ENCODE measurements around the gene TPST1.
"Not testable (repeated sequence)": the region's sequence is repeated elsewhere in the genome, so short reads cannot be mapped to it uniquely, and the experiment has no call there.

TPST1 gene

GRCh38 chr7:66395128-66395571, 190.0 kb downstream of the TPST1 start:
- H3K36me3 ChIP-seq (ENCODE audit: insufficient read depth, low read length); H3K4me2 ChIP-seq (ENCODE audit: insufficient read depth, low read length); H3K4me1 ChIP-seq (ENCODE audit: insufficient read depth, low read length); H4K20me1 ChIP-seq (ENCODE audit: insufficient read depth, low read length); H3K79me2 ChIP-seq (ENCODE audit: insufficient read depth, low read length); H3K9ac ChIP-seq (ENCODE audit: low read depth, low read length); H3K27me3 ChIP-seq (ENCODE audit: insufficient read depth, low read length, poor library complexity); H3K27ac ChIP-seq (ENCODE audit: low read length); H3K9me3 ChIP-seq (ENCODE audit: insufficient read depth, low read length, severe bottlenecking); DNase-seq; H3K4me3 ChIP-seq (ENCODE audit: low read depth in 1 of 2, low read length in 2 of 2); H2AFZ ChIP-seq (ENCODE audit: low read depth, low read length); ATAC-seq (ENCODE audit: insufficient read depth, low read depth): not testable (repeated sequence)

DNA sequence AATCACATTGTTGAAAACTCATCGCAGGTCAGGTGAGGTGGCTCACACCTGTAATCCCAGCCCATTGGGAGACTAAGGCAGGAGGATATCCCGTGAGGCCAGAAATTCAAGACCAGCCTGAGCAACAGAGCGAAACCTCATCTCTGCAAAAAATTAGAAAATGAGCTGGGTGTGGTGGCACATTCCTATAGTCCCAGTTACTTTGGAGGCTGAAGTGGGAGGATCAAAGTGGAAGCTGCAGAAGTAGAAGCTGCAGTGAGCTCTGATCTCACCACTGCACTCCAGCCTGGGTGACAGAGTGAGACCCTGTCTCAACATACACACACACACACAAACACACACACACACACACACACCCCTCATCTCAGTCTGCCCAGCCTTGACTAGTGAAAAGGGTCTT, 190.9 kb downstream of the TPST1 start:
- not testable (repeated sequence) for H3K27me3 ChIP-seq (ENCODE audit: insufficient read depth, low read length, poor library complexity); H2AFZ ChIP-seq (ENCODE audit: low read depth, low read length); H4K20me1 ChIP-seq (ENCODE audit: insufficient read depth, low read length); H3K4me2 ChIP-seq (ENCODE audit: insufficient read depth, low read length); H3K36me3 ChIP-seq (ENCODE audit: insufficient read depth, low read length); H3K4me1 ChIP-seq (ENCODE audit: insufficient read depth, low read length); DNase-seq; H3K79me2 ChIP-seq (ENCODE audit: insufficient read depth, low read length); ATAC-seq (ENCODE audit: insufficient read depth, low read depth); H3K4me3 ChIP-seq (ENCODE audit: low read depth in 1 of 2, low read length in 2 of 2); H3K9ac ChIP-seq (ENCODE audit: low read depth, low read length); H3K9me3 ChIP-seq (ENCODE audit: insufficient read depth, low read length, severe bottlenecking); H3K27ac ChIP-seq (ENCODE audit: low read length)

- DNase-seq; H2AFZ ChIP-seq (ENCODE audit: low read depth, low read length); H3K27ac ChIP-seq (ENCODE audit: low read length); H4K20me1 ChIP-seq (ENCODE audit: insufficient read depth, low read length); ATAC-seq (ENCODE audit: insufficient read depth, low read depth); H3K9ac ChIP-seq (ENCODE audit: low read depth, low read length); H3K4me3 ChIP-seq (ENCODE audit: low read depth in 1 of 2, low read length in 2 of 2); H3K79me2 ChIP-seq (ENCODE audit: insufficient read depth, low read length); H3K36me3 ChIP-seq (ENCODE audit: insufficient read depth, low read length); H3K4me2 ChIP-seq (ENCODE audit: insufficient read depth, low read length); H3K27me3 ChIP-seq (ENCODE audit: insufficient read depth, low read length, poor library complexity); H3K9me3 ChIP-seq (ENCODE audit: insufficient read depth, low read length, severe bottlenecking); H3K4me1 ChIP-seq (ENCODE audit: insufficient read depth, low read length): not testable (repeated sequence)
Measured at GRCh38 chr7:66398841-66399240, 193.7 kb downstream of the TPST1 start.

- Histone ChIP-seq H3K27me3 (ENCODE audit: insufficient read depth, low read length, poor library complexity) (no peaks in the 10 kb centered on the region), H2AFZ (ENCODE audit: low read depth, low read length) (no peak overlapping the region), H3K4me1 (ENCODE audit: insufficient read depth, low read length) (no peaks in the 10 kb centered on the region), H4K20me1 (ENCODE audit: insufficient read depth, low read length) (no peaks in the 10 kb centered on the region), H3K4me3 (ENCODE audit: low read depth in 1 of 2, low read length in 2 of 2) (no peak overlapping the region), H3K4me2 (ENCODE audit: insufficient read depth, low read length) (no peak overlapping the region), H3K79me2 (ENCODE audit: insufficient read depth, low read length) (no peaks in the 10 kb centered on the region), H3K9me3 (ENCODE audit: insufficient read depth, low read length, severe bottlenecking) (no peaks in the 10 kb centered on the region), H3K9ac (ENCODE audit: low read depth, low read length) (no peak overlapping the region), H3K27ac (ENCODE audit: low read length) (no peak overlapping the region), H3K36me3 (ENCODE audit: insufficient read depth, low read length) (0 out of 2 replicates have a peak, but pooled peaks cover 5% of the 10 kb centered on the region)
- ATAC-seq (ENCODE audit: insufficient read depth, low read depth): no peak
- no peak for DNase-seq
- TF ChIP-seq, protein P1, sequence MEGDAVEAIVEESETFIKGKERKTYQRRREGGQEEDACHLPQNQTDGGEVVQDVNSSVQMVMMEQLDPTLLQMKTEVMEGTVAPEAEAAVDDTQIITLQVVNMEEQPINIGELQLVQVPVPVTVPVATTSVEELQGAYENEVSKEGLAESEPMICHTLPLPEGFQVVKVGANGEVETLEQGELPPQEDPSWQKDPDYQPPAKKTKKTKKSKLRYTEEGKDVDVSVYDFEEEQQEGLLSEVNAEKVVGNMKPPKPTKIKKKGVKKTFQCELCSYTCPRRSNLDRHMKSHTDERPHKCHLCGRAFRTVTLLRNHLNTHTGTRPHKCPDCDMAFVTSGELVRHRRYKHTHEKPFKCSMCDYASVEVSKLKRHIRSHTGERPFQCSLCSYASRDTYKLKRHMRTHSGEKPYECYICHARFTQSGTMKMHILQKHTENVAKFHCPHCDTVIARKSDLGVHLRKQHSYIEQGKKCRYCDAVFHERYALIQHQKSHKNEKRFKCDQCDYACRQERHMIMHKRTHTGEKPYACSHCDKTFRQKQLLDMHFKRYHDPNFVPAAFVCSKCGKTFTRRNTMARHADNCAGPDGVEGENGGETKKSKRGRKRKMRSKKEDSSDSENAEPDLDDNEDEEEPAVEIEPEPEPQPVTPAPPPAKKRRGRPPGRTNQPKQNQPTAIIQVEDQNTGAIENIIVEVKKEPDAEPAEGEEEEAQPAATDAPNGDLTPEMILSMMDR (IDR thresholded peaks at IDR 0.05; ENCODE audit: borderline replicate concordance, extremely low read depth, low read length, poor library complexity, severe bottlenecking): no peak
- no peak for TF ChIP-seq EZH2 (IDR thresholded peaks at IDR 0.05; ENCODE audit: borderline replicate concordance, low read depth, low read length, severe bottlenecking)
Measured at GRCh38 chr7:66399566-66399965, 194.4 kb downstream of the TPST1 start.

- no peak overlapping the region for H3K9ac ChIP-seq (ENCODE audit: low read depth, low read length)
Measured at GRCh38 chr7:66400400-66400799, 195.3 kb downstream of the TPST1 start.

DNA sequence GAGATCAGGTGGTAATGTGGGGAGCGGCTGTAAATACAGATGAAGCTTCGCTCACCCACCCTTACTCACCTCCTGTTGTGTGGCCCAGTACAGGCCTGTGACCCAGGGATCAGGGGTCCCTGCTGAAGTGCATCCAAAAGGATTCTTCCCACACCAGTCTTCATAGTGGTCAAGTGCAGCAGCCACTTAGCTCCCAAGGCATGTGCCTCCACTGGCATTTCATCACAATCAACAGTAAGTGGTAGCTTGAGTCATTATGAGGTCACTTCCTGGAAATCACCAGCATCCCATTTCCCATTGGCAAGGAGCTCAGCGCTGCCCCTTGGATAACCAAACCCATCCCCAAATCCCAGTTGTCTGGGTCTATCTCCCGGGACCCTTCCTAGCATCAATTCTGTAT, 196.0 kb downstream of the TPST1 start:
- DNase-seq; H3K27me3 ChIP-seq (ENCODE audit: insufficient read depth, low read length, poor library complexity); H4K20me1 ChIP-seq (ENCODE audit: insufficient read depth, low read length); H3K4me2 ChIP-seq (ENCODE audit: insufficient read depth, low read length); H3K27ac ChIP-seq (ENCODE audit: low read length); H3K4me1 ChIP-seq (ENCODE audit: insufficient read depth, low read length); H3K79me2 ChIP-seq (ENCODE audit: insufficient read depth, low read length); H3K9ac ChIP-seq (ENCODE audit: low read depth, low read length); H3K4me3 ChIP-seq (ENCODE audit: low read depth in 1 of 2, low read length in 2 of 2); H3K36me3 ChIP-seq (ENCODE audit: insufficient read depth, low read length); H3K9me3 ChIP-seq (ENCODE audit: insufficient read depth, low read length, severe bottlenecking); H2AFZ ChIP-seq (ENCODE audit: low read depth, low read length); ATAC-seq (ENCODE audit: insufficient read depth, low read depth): not testable (repeated sequence)

More at GRCh38 chr7:66400400-66400799, 195.3 kb downstream of the TPST1 start:
- no peak overlapping the region for H3K4me2 ChIP-seq (ENCODE audit: insufficient read depth, low read length)
- no peaks in the 10 kb centered on the region for H3K4me1 ChIP-seq (ENCODE audit: insufficient read depth, low read length)
- ATAC-seq (ENCODE audit: insufficient read depth, low read depth) (no peak), DNase-seq (no peak)
- H3K79me2 ChIP-seq (ENCODE audit: insufficient read depth, low read length): no peaks in the 10 kb centered on the region
- no peak overlapping the region for H2AFZ ChIP-seq (ENCODE audit: low read depth, low read length)
- TF ChIP-seq, protein P1 (IDR thresholded peaks at IDR 0.05; ENCODE audit: borderline replicate concordance, extremely low read depth, low read length, poor library complexity, severe bottlenecking): no peak
- no peak for TF ChIP-seq EZH2 (IDR thresholded peaks at IDR 0.05; ENCODE audit: borderline replicate concordance, low read depth, low read length, severe bottlenecking)
- no peaks in the 10 kb centered on the region for H3K9me3 ChIP-seq (ENCODE audit: insufficient read depth, low read length, severe bottlenecking)
- no peaks in the 10 kb centered on the region for H4K20me1 ChIP-seq (ENCODE audit: insufficient read depth, low read length)
- H3K4me3 ChIP-seq (ENCODE audit: low read depth in 1 of 2, low read length in 2 of 2): no peak overlapping the region
- no peaks in the 10 kb centered on the region for H3K27me3 ChIP-seq (ENCODE audit: insufficient read depth, low read length, poor library complexity)
- no peak overlapping the region for H3K27ac ChIP-seq (ENCODE audit: low read length)
- H3K36me3 ChIP-seq (ENCODE audit: insufficient read depth, low read length): 0 out of 2 replicates have a peak, but pooled peaks cover 5% of the 10 kb centered on the region

DNA sequence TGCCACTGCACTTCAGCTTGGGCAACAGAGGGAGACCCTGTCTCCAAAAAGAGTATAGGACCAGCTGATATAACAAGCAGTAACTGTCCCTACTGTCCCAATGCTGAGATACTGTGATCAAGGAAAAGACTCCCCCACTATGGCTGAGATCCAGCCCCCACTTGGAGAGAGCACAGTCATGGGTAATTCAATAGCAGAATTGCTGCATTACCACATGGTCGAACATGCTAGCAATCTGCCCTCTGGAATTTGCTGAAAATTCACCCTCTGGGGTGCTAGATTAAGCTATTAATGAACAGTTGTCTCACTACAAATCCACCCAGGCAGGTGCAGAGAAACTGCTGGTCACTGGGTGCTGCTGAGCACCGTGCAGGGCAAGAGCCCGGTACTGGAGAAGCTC, 196.8 kb downstream of the TPST1 start:
- ATAC-seq (ENCODE audit: insufficient read depth, low read depth); H2AFZ ChIP-seq (ENCODE audit: low read depth, low read length); H3K4me2 ChIP-seq (ENCODE audit: insufficient read depth, low read length); H3K79me2 ChIP-seq (ENCODE audit: insufficient read depth, low read length); H3K4me3 ChIP-seq (ENCODE audit: low read depth in 1 of 2, low read length in 2 of 2); H3K36me3 ChIP-seq (ENCODE audit: insufficient read depth, low read length); H3K9me3 ChIP-seq (ENCODE audit: insufficient read depth, low read length, severe bottlenecking); H4K20me1 ChIP-seq (ENCODE audit: insufficient read depth, low read length); H3K27ac ChIP-seq (ENCODE audit: low read length); H3K4me1 ChIP-seq (ENCODE audit: insufficient read depth, low read length); H3K27me3 ChIP-seq (ENCODE audit: insufficient read depth, low read length, poor library complexity); H3K9ac ChIP-seq (ENCODE audit: low read depth, low read length); DNase-seq: not testable (repeated sequence)
